8988T (cell line): Measurements from ENCODE around the gene SETD9.

Experiments used
- DNase-seq: peaks from one replicate; pipeline ENCODE4 v3.0.0; 2011

Gene SETD9

GRCh38 chr5:56938858-56939257 lies 29.5 kb downstream of the SETD9 start:
- no peak for DNase-seq

GRCh38 chr5:56941981-56942380 lies 32.6 kb downstream of the SETD9 start:
- DNase-seq = no peak

- no peak for DNase-seq
These were observed 37.7 kb downstream of the SETD9 start for GRCh38 chr5:56947052-56947451.

GRCh38 chr5:56950626-56951125 lies 41.3 kb downstream of the SETD9 start:
- peak; percentile 55 for DNase-seq

GRCh38 chr5:56951126-56951945 lies 41.9 kb downstream of the SETD9 start:
- DNase-seq = peak; percentile 39

- peak; percentile 92 for DNase-seq
These were observed 42.7 kb downstream of the SETD9 start, which contains the start of gene MIER3 for GRCh38 chr5:56951946-56952691. Gene MIER3, minus strand, starts transcription at chr5:56952123. Its CDS starts 21 bp downstream, at chr5:56952102.

- DNase-seq = no peak
These were observed 44.9 kb downstream of the SETD9 start for GRCh38 chr5:56954262-56954661.

- no peak for DNase-seq
These were observed 49.2 kb downstream of the SETD9 start for GRCh38 chr5:56958595-56958994.

GRCh38 chr5:56959326-56959725 lies 49.9 kb downstream of the SETD9 start:
- DNase-seq = no peak

GRCh38 chr5:56961746-56962145 lies 52.4 kb downstream of the SETD9 start:
- no peak for DNase-seq

GRCh38 chr5:56962286-56962685 lies 52.9 kb downstream of the SETD9 start:
- DNase-seq = no peak

GRCh38 chr5:56963246-56963645 lies 53.9 kb downstream of the SETD9 start:
- DNase-seq = no peak

- DNase-seq = no peak
These were observed 54.8 kb downstream of the SETD9 start for GRCh38 chr5:56964173-56964572.
